DMS153 treated with DMSO at 0.1 percent for 48 hours (cell line): Measurements from ENCODE around the gene PPP1R37.

ENCODE experiments used
- DNase-seq: peaks from one replicate; lab custom pipeline; 2025; ENCODE audit not compliant: unreplicated experiment; lab: John Stamatoyannopoulos, UW

Gene PPP1R37

GRCh38 chr19:45151821-45152503 is 59.0 kb downstream of the PPP1R37 start:
- DNase-seq: no peak

GRCh38 chr19:45152504-45153338 is 59.7 kb downstream of the PPP1R37 start:
- DNase-seq: no peak

DNA sequence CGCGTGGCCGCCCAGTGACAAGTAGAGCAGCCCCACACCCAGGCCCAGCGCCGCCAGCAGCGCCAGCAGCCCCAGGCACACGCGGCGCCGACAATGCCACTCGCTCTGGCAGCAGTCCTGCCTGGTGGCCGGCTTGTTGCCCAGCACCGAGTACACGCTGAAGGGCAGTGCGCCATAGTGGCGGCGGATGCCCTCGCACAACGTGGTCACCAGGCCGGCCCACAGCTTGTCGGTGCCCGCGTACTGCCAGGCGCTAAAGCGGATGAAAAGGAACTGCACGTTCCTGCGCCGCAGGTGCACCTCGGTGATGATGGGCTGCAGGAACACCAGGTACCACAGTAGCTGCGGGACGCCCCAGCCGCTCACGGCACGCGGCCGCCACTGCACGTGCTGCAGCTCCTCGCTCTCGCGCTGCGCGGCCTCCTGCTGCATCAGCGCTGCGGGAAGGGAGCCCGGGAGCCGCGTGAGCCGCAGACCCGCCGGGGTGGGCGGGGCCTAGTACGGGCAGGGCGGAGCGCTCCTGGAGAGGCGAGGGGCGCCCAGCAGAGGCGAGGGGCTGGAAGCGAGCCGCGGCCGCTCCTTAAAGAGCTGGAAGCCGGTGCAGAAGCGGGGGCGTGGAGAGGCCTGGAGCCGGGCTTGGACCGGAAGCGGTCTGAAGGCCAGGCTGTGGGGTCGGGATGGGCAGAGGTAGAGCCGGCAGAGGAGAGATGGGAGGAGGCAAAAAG is 60.5 kb downstream of the PPP1R37 start:
- no peak for DNase-seq

DNA sequence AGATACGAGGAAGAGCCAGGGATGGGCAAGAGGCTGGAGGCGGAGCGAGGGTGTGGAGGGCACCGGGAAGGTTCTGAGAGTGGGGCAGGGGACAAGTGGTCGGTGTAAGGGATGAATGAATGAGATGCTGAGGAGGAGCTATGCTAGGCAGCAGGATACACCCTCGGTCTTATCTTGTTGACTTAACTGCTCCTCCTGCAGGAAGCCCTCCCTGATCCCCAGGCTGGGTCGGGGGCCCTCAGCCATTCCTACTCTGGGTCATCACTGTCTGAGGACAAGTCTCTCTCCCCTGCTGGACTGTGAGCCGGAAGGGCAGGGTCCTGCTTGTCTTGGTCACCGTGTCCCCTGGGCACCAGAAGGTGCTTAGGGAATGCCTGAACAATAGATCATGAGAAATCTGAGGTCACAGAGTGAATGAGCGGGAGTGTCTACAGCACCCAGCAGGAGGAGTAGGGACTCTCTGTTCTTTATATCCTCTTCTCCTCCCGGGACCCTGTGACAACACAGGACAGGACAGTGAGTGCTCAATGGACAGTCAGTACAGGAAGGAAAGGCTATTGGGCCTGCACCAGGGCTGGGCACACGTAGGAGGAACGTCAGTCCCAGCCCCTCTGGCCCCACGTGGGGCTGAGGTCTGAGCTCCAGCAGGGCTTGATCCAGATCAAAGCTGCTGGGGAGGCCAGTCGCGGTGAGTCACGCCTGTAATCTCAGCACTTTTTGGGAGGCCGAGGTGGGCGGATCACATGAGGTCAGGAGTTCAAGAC is 61.3 kb downstream of the PPP1R37 start:
- no peak for DNase-seq

- no peak for DNase-seq
Observed at GRCh38 chr19:45156011-45156630, 63.1 kb downstream of the PPP1R37 start.

DNA sequence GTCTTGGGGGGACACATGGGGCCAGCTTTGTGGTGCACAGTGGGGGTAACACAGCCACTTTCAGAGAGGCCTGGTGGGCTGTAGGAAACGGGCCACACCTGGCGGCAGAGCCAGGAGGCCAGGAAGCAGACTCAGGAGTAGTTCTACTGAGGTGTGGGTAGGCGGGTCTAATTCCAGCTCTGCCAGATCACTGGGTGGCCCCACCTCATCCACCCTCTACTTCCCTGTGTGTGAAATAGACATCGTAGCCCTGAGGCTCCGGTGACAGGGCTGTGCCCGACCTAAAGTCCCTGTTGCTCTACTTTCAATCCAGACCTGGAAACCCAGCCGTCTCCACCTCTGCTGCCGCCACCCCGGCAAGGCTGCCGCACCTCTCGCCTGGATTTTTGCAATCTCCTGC is 63.8 kb downstream of the PPP1R37 start:
- no peak for DNase-seq

DNA sequence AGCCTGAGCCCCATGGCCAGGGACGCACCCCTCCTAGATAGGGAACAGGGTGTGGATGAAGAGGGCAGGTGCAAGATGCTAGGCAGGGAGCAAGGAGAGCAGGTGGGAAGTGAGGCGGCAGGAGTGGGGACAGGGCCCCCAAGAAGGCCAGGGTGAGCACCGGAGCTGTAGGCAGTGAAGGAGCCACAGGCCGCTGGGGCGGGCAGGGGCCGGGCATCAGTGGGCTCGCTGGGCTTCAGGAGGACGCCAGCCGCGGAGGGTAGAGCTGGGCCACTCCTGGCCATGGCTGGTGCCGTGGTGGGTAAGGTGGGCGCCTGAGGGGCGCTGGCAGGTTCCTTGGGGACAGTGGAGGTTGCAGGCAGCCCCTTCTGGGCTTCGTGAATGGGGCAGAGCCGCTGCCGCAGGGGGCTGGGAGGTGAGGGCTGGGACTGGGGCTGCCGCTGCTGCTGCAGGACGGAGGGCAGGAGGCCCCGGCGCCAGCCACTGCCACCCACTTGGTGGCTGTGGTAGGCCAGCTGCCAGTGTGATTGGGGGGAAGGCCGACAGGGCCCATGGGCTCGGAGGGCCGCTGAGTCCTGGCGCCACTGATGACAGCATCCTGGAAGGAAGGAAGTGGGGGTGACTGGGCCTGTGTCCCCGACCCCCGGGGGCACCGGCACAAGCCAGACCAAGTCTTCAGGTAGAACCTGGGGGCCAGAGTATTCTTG is 65.7 kb downstream of the PPP1R37 start:
- no peak for DNase-seq

GRCh38 chr19:45159210-45159970 is 66.4 kb downstream of the PPP1R37 start:
- no peak for DNase-seq

GRCh38 chr19:45159971-45160324 is 67.0 kb downstream of the PPP1R37 start:
- DNase-seq: no peak

- DNase-seq: no peak
Observed at GRCh38 chr19:45160870-45161737, 68.1 kb downstream of the PPP1R37 start, which contains the start of gene NKPD1. Gene NKPD1 (minus strand): TSS chr19:45160982. CDS start chr19:45160150, 832 bp downstream.

DNA sequence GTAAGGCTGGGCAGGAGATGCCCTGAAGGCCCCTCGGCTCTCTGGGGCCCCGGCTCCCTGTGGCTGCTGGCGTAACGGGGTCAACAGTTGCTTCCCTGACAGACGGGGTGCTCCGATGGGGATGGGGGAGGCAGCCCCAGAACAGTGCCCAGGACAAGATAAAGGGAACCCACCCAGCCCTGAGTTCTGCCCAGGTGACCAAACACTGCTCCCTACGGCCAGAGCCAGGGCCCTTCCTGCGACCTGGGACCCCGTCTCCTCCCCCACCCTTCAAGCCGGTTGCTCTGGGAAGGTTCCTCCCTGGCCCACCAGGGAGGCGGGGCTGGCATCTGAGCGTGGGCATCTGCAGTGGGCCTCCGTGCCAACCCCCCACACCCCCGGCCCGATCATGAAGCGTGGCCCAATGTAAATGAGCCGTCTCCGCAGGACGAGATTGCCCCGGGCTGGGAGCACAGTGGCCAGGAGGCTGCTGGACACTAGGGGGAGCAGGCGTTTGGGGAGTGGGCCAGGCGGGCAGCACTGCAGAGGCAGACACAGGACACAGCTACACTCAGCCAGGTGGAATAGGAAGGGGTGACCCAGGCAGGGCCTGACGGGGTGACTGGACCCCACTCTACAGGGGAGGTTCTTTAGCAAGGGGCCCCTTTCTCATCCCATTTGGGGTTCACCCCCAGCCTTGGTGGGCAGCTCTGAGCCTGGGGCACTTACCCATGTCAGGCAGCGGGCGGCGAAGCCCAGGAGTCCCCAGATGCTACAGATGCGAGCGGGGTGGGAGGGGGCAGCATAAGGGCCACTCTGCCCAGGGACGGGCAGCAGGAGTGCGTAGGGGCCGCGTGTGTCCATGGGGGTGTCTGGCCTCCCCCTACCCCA is 69.0 kb downstream of the PPP1R37 start:
- DNase-seq: no peak

GRCh38 chr19:45162608-45163143 is 69.7 kb downstream of the PPP1R37 start:
- no peak for DNase-seq

GRCh38 chr19:45163156-45163555 is 70.2 kb downstream of the PPP1R37 start:
- DNase-seq: no peak

DNA sequence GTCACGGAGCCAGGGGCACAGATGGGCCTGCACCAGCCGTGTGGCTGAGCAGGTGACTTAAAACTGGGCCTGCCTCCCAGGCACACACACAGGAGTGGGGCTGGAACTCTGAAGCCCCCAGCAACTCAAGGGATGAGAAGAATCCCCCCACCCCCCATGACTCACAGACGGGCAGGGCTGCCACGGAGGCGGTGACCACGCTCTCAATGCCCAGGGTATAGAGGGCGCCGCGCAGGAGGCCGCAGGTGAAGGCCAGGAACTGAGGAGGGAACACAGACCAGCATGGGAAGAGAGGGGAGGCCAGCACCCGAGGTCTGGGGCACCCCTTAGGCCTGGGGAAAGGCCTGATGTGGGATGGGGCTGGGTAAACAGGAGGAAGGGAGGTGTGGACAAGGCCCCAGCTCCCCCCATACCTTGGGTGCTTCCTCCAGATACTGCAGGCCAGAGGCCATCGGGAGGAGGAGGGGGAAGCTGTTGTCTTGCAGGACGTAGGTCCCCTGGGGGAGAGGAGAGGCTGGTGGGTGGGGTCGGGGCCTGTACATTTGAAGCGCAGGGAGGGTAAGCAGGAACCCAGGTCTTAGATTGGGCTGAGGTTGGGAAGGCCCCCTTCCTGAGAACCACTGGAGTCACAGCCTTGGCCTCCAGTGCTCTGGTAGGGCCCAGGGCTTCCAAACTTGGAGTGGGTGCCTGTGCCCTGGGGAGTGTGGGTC is 70.9 kb downstream of the PPP1R37 start:
- no peak for DNase-seq

- DNase-seq: no peak
Observed at GRCh38 chr19:45164577-45165335, 71.8 kb downstream of the PPP1R37 start.
